MCF 10A (cell line): ENCODE results near the gene ANO1. TPM values are rescaled to one million over a fixed set of nuclear protein-coding genes. Genes with fewer than 3 reads are reported as not detected.
A peak's percentile ranks its signal among the peaks of the same experiment; 100 is the strongest.

Source experiments
- BruUV-seq: library from RNA; stranded (reverse); fragments of 400-500 nt; replicated peaks from 2 replicates; lab custom pipeline; 2021; lab: Mats Ljungman, UMichigan
- CTCF ChIA-PET: fragments of 300-600 bp; sonication (Branson Sonifier 250); formaldehyde crosslinking; extraction: SDS; loops from one replicate; lab custom pipeline; 2021; ENCODE audit warnings: antibody characterized with exemption, inconsistent platforms; lab: Yijun Ruan, JAX
- POLR2A ChIA-PET: fragments of 300-600, 350-650 bp; sonication (Branson Sonifier 250); formaldehyde crosslinking; extraction: SDS; loops from one replicate; lab custom pipeline; 2020; ENCODE audit warnings: antibody characterized with exemption, inconsistent platforms; lab: Yijun Ruan, JAX
- DNase-seq: peaks from one replicate; pipeline ENCODE4 v3.0.0-alpha.2; 2018; ENCODE audit not compliant: unreplicated experiment
- H3K27ac Mint-ChIP-seq: one replicate; pipeline ENCODE4 v1.8.0; 2022; ENCODE audit warnings: mild to moderate bottlenecking, low read depth, mixed read lengths; ENCODE audit not compliant: unreplicated experiment
- H3K27me3 Mint-ChIP-seq: one replicate; pipeline ENCODE4 v1.8.0; 2022; ENCODE audit warnings: mixed read lengths; ENCODE audit not compliant: insufficient read depth, unreplicated experiment
- H3K36me3 Mint-ChIP-seq: one replicate; pipeline ENCODE4 v1.8.0; 2022; ENCODE audit warnings: mild to moderate bottlenecking, moderate library complexity, mixed read lengths; ENCODE audit not compliant: insufficient read depth, unreplicated experiment
- H3K4me1 Mint-ChIP-seq: one replicate; pipeline ENCODE4 v1.8.0; 2022; ENCODE audit warnings: mixed read lengths; ENCODE audit not compliant: insufficient read depth, unreplicated experiment
- H3K4me3 Mint-ChIP-seq: one replicate; pipeline ENCODE4 v1.8.0; 2022; ENCODE audit warnings: mild to moderate bottlenecking, moderate library complexity, mixed read lengths; ENCODE audit not compliant: unreplicated experiment
- H3K9me3 Mint-ChIP-seq: one replicate; pipeline ENCODE4 v1.8.0; 2022; ENCODE audit warnings: mixed read lengths; ENCODE audit not compliant: unreplicated experiment
- intact Hi-C: fragments of 100-400 bp; cut with micrococcal nuclease; formaldehyde crosslinking; loops from 2 replicates; pipeline ENCODE4 v1.14.1; 2022
- total RNA-seq: library from RNA; stranded (reverse); gene quantifications from 2 replicates; pipeline ENCODE4 v1.2.3, GENCODE V29; 2022
- TF ChIP-seq, protein P1 (sequence below): fragments of 200-600 bp; IDR thresholded peaks from one replicate; pipeline ENCODE4 v1.8.0; 2022; ENCODE audit warnings: antibody characterized with exemption, mild to moderate bottlenecking; ENCODE audit not compliant: unreplicated experiment

Gene ANO1
- total RNA-seq, 1 experiment from 2014 or later = not detected

DNA sequence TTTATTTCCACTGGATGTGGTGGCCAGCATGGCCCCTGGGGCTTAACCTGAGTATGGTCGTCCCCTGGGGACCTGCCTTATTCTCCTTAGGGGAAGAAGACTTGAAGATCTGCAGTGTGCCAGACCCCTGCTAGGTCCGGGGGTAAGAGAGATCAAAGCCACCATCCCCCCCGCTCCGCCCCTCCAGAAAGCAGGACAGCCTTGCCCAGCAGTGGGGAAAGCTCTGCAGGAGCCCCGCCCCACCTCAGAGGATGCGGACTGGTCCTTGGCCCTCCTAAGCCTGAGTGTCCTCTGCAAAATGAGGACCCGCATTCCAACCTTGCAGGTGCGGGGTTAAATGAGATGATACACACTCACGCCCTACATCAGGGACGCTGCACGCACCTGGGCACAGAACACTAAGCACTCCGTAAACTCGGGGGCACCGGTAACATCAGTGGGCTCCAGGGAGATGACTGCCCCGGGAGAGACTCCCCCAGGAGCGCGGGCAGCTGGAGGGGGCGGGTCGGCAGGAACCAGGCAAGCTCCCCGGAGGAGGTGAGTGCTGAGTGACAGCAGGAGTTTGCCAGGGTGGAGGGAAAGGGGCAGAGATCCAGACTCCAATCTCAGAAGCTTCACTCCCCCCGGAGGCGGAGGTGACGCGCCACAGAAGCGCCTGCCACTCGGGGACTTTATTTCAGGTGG is 564 bp upstream of the ANO1 start:
- POLR2A ChIA-PET = interaction anchor here (0.6 kb wide), 1 partner anchor 675 kb away, joined by 4 read pairs; no protein-coding TSS in a partner anchor
- TF ChIP-seq, protein P1, sequence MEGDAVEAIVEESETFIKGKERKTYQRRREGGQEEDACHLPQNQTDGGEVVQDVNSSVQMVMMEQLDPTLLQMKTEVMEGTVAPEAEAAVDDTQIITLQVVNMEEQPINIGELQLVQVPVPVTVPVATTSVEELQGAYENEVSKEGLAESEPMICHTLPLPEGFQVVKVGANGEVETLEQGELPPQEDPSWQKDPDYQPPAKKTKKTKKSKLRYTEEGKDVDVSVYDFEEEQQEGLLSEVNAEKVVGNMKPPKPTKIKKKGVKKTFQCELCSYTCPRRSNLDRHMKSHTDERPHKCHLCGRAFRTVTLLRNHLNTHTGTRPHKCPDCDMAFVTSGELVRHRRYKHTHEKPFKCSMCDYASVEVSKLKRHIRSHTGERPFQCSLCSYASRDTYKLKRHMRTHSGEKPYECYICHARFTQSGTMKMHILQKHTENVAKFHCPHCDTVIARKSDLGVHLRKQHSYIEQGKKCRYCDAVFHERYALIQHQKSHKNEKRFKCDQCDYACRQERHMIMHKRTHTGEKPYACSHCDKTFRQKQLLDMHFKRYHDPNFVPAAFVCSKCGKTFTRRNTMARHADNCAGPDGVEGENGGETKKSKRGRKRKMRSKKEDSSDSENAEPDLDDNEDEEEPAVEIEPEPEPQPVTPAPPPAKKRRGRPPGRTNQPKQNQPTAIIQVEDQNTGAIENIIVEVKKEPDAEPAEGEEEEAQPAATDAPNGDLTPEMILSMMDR = no peak
- no peak overlapping the region for H3K4me3 Mint-ChIP-seq
- H3K27ac Mint-ChIP-seq = no peak overlapping the region
- no peaks in the 10 kb centered on the region for H3K9me3 Mint-ChIP-seq
- intact Hi-C loops = no loop called here
- CTCF ChIA-PET = no interaction called here
- DNase-seq = no peak
- H3K4me1 Mint-ChIP-seq = peaks cover 4% of the 10 kb centered on the region
- BruUV-seq = no TSS peak
- no peaks in the 10 kb centered on the region for H3K27me3 Mint-ChIP-seq
- H3K36me3 Mint-ChIP-seq = no peaks in the 10 kb centered on the region

DNA sequence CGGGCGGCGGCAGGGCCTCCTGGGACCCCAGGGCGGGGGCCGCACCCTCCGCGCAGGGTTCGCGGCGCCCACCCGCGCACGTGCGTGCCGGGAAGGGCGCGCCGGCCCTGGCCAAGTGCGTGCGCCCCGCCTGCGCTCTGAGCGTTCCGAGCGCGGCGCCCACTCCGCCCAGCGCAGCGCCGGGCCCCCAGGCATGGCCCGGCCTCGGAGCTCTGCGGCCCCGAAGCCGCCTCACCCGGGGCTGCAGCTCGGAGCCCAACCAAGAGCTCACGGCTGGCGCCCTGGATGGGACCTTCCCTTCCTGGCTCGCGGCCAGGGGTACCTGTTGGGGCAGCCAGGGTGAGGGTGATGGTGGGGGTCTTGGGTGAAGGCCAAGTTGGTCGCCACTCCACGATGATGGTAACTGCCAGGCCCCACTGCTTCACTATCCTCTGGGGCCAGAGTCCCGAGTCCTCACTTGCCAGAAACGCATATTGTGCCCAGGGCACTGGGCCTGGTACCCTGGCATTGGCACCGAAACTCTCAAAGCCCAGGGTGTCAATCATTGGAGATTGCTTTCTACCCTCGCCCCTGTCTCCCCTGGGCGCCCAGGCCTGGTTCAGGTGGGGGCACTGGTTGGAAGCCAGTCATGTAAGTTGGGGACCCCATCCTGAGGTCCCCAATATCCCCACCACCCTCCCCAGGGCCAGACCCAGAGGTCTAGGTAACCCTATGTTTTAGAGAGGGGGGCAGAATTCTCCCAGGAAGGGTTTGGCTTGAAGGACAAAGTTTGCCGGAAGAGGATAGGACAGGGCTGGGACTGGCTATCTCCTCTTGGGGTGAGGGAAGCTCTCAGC is 882 bp downstream of the ANO1 start:
- intact Hi-C loops = no loop called here
- Mint-ChIP-seq H3K9me3 (no peaks in the 10 kb centered on the region), H3K36me3 (no peaks in the 10 kb centered on the region), H3K27me3 (no peaks in the 10 kb centered on the region), H3K4me1 (peaks cover 4% of the 10 kb centered on the region), H3K27ac (no peak overlapping the region), H3K4me3 (no peak overlapping the region)
- BruUV-seq = no TSS peak
- TF ChIP-seq, protein P1 = no peak
- ChIA-PET CTCF (no interaction called here), POLR2A (no interaction called here)
- DNase-seq = no peak

DNA sequence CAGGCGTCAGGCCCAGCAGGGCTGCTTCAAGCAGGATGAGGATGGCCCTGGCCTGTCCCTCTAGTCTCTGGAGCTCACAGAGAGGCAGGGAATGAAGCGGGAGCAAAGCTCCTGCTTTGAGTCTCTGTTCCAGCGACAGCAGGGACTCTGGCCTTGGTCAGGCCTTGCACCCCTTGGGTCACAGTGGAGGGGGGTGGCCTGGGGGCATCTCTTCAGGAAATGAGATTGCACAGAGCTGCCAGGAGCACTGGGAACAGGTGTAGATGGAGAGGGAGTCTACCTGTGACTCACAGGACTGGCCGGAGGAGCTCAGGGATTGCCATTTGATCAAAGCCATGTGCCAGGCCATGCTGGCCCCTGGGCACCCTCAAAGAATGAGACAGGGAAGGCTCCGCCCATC is 1.6 kb downstream of the ANO1 start:
- BruUV-seq = no TSS peak

More for the DNA sequence above, 1.6 kb downstream of the ANO1 start:
- no peaks in the 10 kb centered on the region for H3K36me3 Mint-ChIP-seq
- H3K9me3 Mint-ChIP-seq = no peaks in the 10 kb centered on the region
- peak; percentile 7 for DNase-seq
- intact Hi-C loops = loop anchor here (10.0 kb wide), 1 partner anchor 115 kb away; no protein-coding TSS in a partner anchor
- peaks cover 4% of the 10 kb centered on the region for H3K4me1 Mint-ChIP-seq
- no peaks in the 10 kb centered on the region for H3K27me3 Mint-ChIP-seq
- ChIA-PET CTCF (no interaction called here), POLR2A (no interaction called here)
- no peak overlapping the region for H3K4me3 Mint-ChIP-seq
- no peak overlapping the region for H3K27ac Mint-ChIP-seq
- TF ChIP-seq, protein P1 = no peak
